PC-3 (cell line): ENCODE measurements around the gene PDZRN3. TPM values are rescaled to one million over a fixed set of nuclear protein-coding genes. Genes with fewer than 3 reads are reported as not detected.

Source experiments
- ATAC-seq: fragments of 200-7000 bp; cut with Tn5 transposase; 2 replicates; pipeline ENCODE4 v1.9.1; 2020; ENCODE audit warnings: mild to moderate bottlenecking, moderate library complexity
- BruUV-seq: library from RNA; stranded (reverse); fragments of 400-500 nt; replicated peaks from 2 replicates; lab custom pipeline; 2021; lab: Mats Ljungman, UMichigan
- CTCF ChIA-PET: fragments of 300-600 bp; sonication (Branson Sonifier 250); formaldehyde crosslinking; loops from one replicate; lab custom pipeline; 2022; ENCODE audit warnings: antibody characterized with exemption; lab: Charles Lee
- POLR2A ChIA-PET: fragments of 300-600 bp; sonication (Branson Sonifier 250); formaldehyde crosslinking; loops from one replicate; lab custom pipeline; 2022; ENCODE audit warnings: antibody characterized with exemption; ENCODE audit not compliant: unreplicated experiment; lab: Charles Lee
- DNase-seq: peaks from one replicate; pipeline ENCODE4 v3.0.0-alpha.2; 2015
- H2AFZ ChIP-seq: fragments of 300-600 bp; sonication (generic); 2 replicates; pipeline ENCODE4 v1.6.0; 2016; ENCODE audit warnings: antibody characterized with exemption, low read length
- H3F3A ChIP-seq: fragments of 300-600 bp; sonication (generic); one replicate; pipeline ENCODE4 v1.6.0; 2017; ENCODE audit warnings: antibody characterized with exemption, low read length, control low read depth, mild to moderate bottlenecking; ENCODE audit not compliant: unreplicated experiment
- H3K27ac ChIP-seq: fragments of 300-600 bp; sonication (generic); 2 replicates; pipeline ENCODE4 v1.5.1; 2016; ENCODE audit warnings: mild to moderate bottlenecking, low read length
- H3K27me3 ChIP-seq: fragments of 300-600 bp; sonication (generic); 2 replicates; pipeline ENCODE4 v1.6.1; 2016; ENCODE audit warnings: low read length, mixed read lengths
- H3K36me3 ChIP-seq: fragments of 300-600 bp; sonication (generic); 2 replicates; pipeline ENCODE4 v1.6.1; 2016; ENCODE audit warnings: low read depth, mixed run types, low read length, mixed read lengths
- H3K4me1 ChIP-seq: fragments of 300-600 bp; sonication (generic); 2 replicates; pipeline ENCODE4 v1.5.1; 2016; ENCODE audit warnings: low read length; ENCODE audit not compliant: insufficient read depth
- H3K4me2 ChIP-seq: fragments of 300-600 bp; sonication (generic); 2 replicates; pipeline ENCODE4 v1.6.0; 2016; ENCODE audit warnings: low read length
- H3K4me3 ChIP-seq: fragments of 300-600 bp; sonication (generic); 2 replicates; pipeline ENCODE4 v1.5.1; 2016; ENCODE audit warnings: mild to moderate bottlenecking, low read length, mixed read lengths
- H3K79me2 ChIP-seq: fragments of 300-600 bp; sonication (generic); 2 replicates; pipeline ENCODE4 v1.6.1; 2017; ENCODE audit warnings: low read length, mixed read lengths
- H3K9ac ChIP-seq: fragments of 300-600 bp; sonication (generic); 2 replicates; pipeline ENCODE4 v1.6.0; 2016; ENCODE audit warnings: mild to moderate bottlenecking, low read length
- H3K9me2 ChIP-seq: fragments of 300-600 bp; sonication (generic); replicated peaks from 2 replicates; pipeline ENCODE4 v1.6.1; 2016; ENCODE audit warnings: mixed run types, low read length, mixed read lengths
- H3K9me3 ChIP-seq: fragments of 300-600 bp; sonication (generic); 2 replicates; pipeline ENCODE4 v1.6.1; 2016; ENCODE audit warnings: low read length, mixed read lengths
- H4K20me1 ChIP-seq: fragments of 300-600 bp; sonication (generic); 2 replicates; pipeline ENCODE4 v1.6.1; 2016; ENCODE audit warnings: low read length, mixed read lengths
- EZH2 ChIP-seq: fragments of 300-600 bp; sonication (generic); IDR thresholded peaks from one replicate; pipeline ENCODE4 v1.6.1; 2017; ENCODE audit warnings: antibody characterized with exemption, mild to moderate bottlenecking, low read length; ENCODE audit not compliant: unreplicated experiment
- EZH2phosphoT487 ChIP-seq: fragments of 300-600 bp; sonication (generic); IDR thresholded peaks from 2 replicates; pipeline ENCODE4 v1.6.1; 2018; ENCODE audit warnings: mild to moderate bottlenecking, antibody characterized with exemption, low read length, borderline replicate concordance
- intact Hi-C: fragments of 100-400 bp; cut with micrococcal nuclease; formaldehyde crosslinking; loops from 2 replicates; pipeline ENCODE4 v1.9.0; 2023
- total RNA-seq: library from RNA; depleted of rRNA; stranded (reverse); fragments of >200 nt; gene quantifications from 2 replicates; pipeline ENCODE4 v1.2.3, GENCODE V29; 2014
- TF ChIP-seq, protein P1 (sequence below): fragments of 300-600 bp; sonication (generic); conservative IDR thresholded peaks from 2 replicates; pipeline ENCODE4 v1.5.1; 2017; ENCODE audit warnings: antibody characterized with exemption, low read depth, mild to moderate bottlenecking, low read length

Gene PDZRN3
- total RNA-seq, 1 experiment from 2014 or later: not detected

DNA sequence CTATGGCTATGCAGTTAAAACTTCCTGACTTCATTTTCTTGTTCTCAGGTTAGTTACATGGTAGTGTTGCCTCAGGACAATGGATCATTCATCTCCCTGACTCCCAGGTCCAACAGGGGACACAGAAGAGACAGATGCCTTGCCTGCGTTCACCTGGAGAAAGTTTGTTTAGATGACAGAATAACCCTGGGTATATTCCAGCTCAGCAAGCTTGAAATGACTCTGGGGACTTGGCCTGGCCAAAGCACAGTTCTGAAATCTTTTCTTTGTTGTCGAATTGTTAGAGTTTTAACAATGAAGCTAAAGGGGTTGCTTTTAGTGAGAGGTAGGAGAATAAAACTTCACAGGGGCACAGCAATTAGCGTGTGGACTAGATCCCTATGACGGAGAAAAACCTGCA, 206.1 kb downstream of the PDZRN3 start:
- no peak overlapping the region for H3K27ac ChIP-seq
- POLR2A ChIA-PET: no interaction called here

DNA sequence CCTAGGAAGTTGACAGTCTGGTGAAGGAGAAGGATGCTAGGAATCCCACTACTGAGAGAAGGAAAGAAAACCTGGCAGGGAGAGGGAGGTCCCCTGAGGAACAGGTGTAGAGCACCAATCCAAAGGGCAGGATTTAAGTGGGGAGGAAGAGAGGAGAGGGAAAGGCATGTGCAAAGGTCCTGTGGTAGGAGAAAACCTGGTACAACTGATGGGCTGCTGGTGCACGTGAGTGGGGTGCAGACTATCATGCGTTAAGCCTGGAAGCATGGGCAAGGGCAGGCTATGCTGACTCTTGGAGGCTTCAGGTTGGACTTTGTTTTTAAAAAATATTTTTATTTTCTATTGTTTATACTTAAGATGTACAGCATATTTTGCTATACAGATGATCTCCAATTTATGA, 209.6 kb downstream of the PDZRN3 start:
- POLR2A ChIA-PET: no interaction called here

More for the DNA sequence above, 206.1 kb downstream of the PDZRN3 start:
- no peaks in the 10 kb centered on the region for H3K9me3 ChIP-seq
- no peak overlapping the region for H3K4me3 ChIP-seq
- CTCF ChIA-PET: no interaction called here
- H3K79me2 ChIP-seq: no peaks in the 10 kb centered on the region
- DNase-seq: no peak
- no peaks in the 10 kb centered on the region for H3K4me1 ChIP-seq
- no peaks in the 10 kb centered on the region for H3F3A ChIP-seq
- BruUV-seq: no TSS peak
- no peak overlapping the region for H3K9ac ChIP-seq
- ATAC-seq: no peak
- H3K4me2 ChIP-seq: no peak overlapping the region
- no peaks in the 10 kb centered on the region for H4K20me1 ChIP-seq
- H3K27me3 ChIP-seq: no peaks in the 10 kb centered on the region
- no peaks in the 10 kb centered on the region for H3K36me3 ChIP-seq
- intact Hi-C loops: no loop called here
- TF ChIP-seq, protein P1, sequence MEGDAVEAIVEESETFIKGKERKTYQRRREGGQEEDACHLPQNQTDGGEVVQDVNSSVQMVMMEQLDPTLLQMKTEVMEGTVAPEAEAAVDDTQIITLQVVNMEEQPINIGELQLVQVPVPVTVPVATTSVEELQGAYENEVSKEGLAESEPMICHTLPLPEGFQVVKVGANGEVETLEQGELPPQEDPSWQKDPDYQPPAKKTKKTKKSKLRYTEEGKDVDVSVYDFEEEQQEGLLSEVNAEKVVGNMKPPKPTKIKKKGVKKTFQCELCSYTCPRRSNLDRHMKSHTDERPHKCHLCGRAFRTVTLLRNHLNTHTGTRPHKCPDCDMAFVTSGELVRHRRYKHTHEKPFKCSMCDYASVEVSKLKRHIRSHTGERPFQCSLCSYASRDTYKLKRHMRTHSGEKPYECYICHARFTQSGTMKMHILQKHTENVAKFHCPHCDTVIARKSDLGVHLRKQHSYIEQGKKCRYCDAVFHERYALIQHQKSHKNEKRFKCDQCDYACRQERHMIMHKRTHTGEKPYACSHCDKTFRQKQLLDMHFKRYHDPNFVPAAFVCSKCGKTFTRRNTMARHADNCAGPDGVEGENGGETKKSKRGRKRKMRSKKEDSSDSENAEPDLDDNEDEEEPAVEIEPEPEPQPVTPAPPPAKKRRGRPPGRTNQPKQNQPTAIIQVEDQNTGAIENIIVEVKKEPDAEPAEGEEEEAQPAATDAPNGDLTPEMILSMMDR: no peak
- TF ChIP-seq EZH2: no peak
- no peak for TF ChIP-seq EZH2phosphoT487
- H2AFZ ChIP-seq: no peak overlapping the region
- no peaks in the 10 kb centered on the region; the same call in 1 of the 2 replicates for H3K9me2 ChIP-seq

DNA sequence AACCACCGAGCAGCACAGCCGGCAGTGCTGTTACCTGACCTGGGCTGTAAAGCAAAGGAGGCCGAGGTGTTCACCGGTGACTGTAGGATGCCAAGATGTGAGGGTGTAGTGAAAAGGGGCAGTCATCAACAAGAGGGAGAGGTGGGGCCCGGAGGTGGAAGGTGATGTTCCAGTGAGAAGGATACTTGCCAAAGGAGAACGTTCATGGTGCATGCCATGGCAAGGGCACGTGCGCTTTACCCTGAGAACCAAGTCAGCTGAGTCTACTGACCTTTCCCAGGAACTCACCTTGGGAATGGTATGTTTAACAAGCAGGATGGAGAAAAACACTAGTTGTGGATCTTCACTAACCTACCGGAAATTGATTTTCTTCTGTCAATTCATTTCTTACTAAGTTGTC, 211.1 kb downstream of the PDZRN3 start:
- ChIA-PET CTCF (no interaction called here), POLR2A (no interaction called here)
- Histone ChIP-seq H3K4me2 (no peak overlapping the region), H3K9me3 (no peaks in the 10 kb centered on the region), H2AFZ (no peak overlapping the region), H3K79me2 (no peaks in the 10 kb centered on the region), H3K9me2 (no peaks in the 10 kb centered on the region), H3K36me3 (no peaks in the 10 kb centered on the region), H3K27ac (no peak overlapping the region), H4K20me1 (no peaks in the 10 kb centered on the region), H3F3A (no peaks in the 10 kb centered on the region), H3K4me3 (no peak overlapping the region), H3K9ac (no peak overlapping the region), H3K27me3 (0 out of 2 replicates have a peak, but pooled peaks cover 9% of the 10 kb centered on the region), H3K4me1 (no peaks in the 10 kb centered on the region)
- TF ChIP-seq, protein P1: no peak
- no peak for TF ChIP-seq EZH2phosphoT487
- TF ChIP-seq EZH2: no peak
- BruUV-seq: no TSS peak
- no peak for ATAC-seq
- intact Hi-C loops: no loop called here
- no peak for DNase-seq

More for the DNA sequence above, 209.6 kb downstream of the PDZRN3 start:
- intact Hi-C loops: no loop called here
- Histone ChIP-seq H2AFZ (no peak overlapping the region), H3K9ac (no peak overlapping the region), H3K36me3 (no peaks in the 10 kb centered on the region), H3K9me3 (no peaks in the 10 kb centered on the region), H3K4me1 (no peaks in the 10 kb centered on the region), H3K4me2 (no peak overlapping the region), H3K27me3 (0 out of 2 replicates have a peak, but pooled peaks cover 9% of the 10 kb centered on the region), H3K79me2 (no peaks in the 10 kb centered on the region), H3K9me2 (no peaks in the 10 kb centered on the region; the same call in 1 of the 2 replicates), H3K27ac (no peak overlapping the region), H3F3A (no peaks in the 10 kb centered on the region), H3K4me3 (no peak overlapping the region), H4K20me1 (no peaks in the 10 kb centered on the region)
- CTCF ChIA-PET: no interaction called here
- TF ChIP-seq EZH2 (no peak), EZH2phosphoT487 (no peak)
- TF ChIP-seq, protein P1: no peak
- no TSS peak for BruUV-seq
- ATAC-seq (no peak), DNase-seq (no peak)
